ENCODE results near the gene FUT1. TPM values are rescaled to one million over a fixed set of nuclear protein-coding genes. Genes with fewer than 3 reads are reported as not detected.

Gene FUT1
- total RNA-seq, 2 donors from 2014 or later: 0.27 to 0.99 TPM

DNA sequence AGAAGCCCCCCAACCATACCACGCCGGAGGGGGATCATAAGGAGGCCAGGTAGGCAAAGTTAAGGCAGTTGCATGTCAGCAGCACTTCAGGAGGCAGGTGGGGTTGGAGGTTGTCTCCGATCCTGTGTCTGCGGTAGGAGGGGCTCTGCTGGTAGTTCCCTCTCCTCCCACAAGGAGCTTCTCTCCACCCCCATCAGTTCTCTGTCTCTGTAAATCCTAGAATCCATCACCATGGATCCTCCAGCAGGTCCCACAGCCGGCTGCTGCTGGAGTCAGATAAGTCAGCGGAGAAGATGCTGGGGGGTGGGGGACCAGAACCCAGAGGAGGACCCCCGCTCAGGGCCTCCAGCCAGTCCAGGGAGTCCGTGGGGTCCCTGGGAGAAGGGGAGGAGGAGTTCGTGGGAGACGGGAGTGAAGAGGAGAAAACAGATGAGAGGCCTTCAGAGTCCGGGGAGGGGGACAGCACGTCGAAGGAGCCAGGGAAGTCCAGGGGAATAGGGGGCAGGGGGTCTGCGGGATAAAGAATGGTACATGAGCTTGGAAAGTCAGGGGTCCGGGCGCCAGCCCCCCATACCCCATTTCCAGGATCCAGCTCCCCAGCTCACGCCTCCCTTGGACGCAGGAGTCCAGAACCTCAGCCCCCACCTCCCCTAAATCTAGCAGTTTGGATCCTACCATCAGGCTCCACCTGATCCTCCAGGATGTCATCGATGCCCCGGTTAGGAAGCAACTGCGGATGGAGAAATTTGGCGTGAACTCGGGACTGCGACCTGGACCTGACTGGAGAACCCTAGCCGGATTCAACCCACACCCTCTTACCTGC is 39.2 kb downstream of the FUT1 start:
- H3K27me3 ChIP-seq (replicated peaks; ENCODE audit: insufficient read depth): no peaks in the 10 kb centered on the region
- H3K4me1 ChIP-seq (ENCODE audit: control insufficient read depth in 1 of 2, low read depth in 2 of 2): peaks cover 8 to 42% of the 10 kb centered on the region in 2 donors
- ATAC-seq (ENCODE audit: insufficient number of reproducible peaks, low FRiP score, low read depth) (no peak), DNase-seq (ENCODE audit: low spot score) (no peak)
- H3K4me3 ChIP-seq: peak overlapping the region; percentile 74
- TF ChIP-seq, protein P1, sequence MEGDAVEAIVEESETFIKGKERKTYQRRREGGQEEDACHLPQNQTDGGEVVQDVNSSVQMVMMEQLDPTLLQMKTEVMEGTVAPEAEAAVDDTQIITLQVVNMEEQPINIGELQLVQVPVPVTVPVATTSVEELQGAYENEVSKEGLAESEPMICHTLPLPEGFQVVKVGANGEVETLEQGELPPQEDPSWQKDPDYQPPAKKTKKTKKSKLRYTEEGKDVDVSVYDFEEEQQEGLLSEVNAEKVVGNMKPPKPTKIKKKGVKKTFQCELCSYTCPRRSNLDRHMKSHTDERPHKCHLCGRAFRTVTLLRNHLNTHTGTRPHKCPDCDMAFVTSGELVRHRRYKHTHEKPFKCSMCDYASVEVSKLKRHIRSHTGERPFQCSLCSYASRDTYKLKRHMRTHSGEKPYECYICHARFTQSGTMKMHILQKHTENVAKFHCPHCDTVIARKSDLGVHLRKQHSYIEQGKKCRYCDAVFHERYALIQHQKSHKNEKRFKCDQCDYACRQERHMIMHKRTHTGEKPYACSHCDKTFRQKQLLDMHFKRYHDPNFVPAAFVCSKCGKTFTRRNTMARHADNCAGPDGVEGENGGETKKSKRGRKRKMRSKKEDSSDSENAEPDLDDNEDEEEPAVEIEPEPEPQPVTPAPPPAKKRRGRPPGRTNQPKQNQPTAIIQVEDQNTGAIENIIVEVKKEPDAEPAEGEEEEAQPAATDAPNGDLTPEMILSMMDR (IDR thresholded peaks at IDR 0.05): peak; percentile 21
- H3K9me3 ChIP-seq: no peaks in the 10 kb centered on the region
- H3K36me3 ChIP-seq: no peaks in the 10 kb centered on the region
- no peak overlapping the region for H3K27ac ChIP-seq

DNA sequence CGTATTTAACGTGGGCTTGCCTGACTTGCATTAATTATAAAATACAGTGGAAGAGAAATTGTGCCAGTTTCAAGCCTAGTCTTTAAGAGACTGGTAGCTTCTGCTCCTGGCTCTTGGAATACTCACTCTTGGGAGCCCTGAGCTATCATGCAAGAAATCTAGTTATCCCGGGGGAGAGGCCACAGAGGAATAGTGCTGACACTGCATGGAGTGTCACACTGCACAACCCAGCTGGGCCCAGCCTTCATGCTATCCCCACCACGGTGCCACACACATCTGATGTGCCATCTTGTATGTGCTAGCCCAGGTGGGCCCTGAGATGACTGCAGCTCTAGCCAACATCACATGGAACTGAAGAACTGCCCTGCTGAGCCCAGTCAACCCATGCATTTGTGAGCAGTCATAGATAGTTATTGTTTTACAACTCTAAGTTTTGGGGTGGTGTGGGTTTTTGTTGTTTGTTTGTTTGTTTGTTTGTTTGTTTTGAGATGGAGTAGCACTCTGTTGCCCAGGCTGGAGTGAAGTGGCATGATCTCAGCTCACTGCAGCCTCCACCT is 41.3 kb downstream of the FUT1 start:
- DNase-seq (ENCODE audit: low spot score) (no peak), ATAC-seq (ENCODE audit: insufficient number of reproducible peaks, low FRiP score, low read depth) (no peak)
- Histone ChIP-seq H3K36me3 (no peaks in the 10 kb centered on the region), H3K4me3 (no peak overlapping the region), H3K9me3 (no peaks in the 10 kb centered on the region), H3K27me3 (replicated peaks; ENCODE audit: insufficient read depth) (no peaks in the 10 kb centered on the region), H3K4me1 (ENCODE audit: control insufficient read depth in 1 of 2, low read depth in 2 of 2) (peaks cover 4 to 27% of the 10 kb centered on the region in 2 donors), H3K27ac (no peak overlapping the region)
- TF ChIP-seq, protein P1 (IDR thresholded peaks at IDR 0.05): no peak

- no peak for ATAC-seq (ENCODE audit: insufficient number of reproducible peaks, low FRiP score, low read depth)
- DNase-seq (ENCODE audit: low spot score): no peak
- Histone ChIP-seq H3K4me1 (ENCODE audit: control insufficient read depth in 1 of 2, low read depth in 2 of 2) (peaks cover 0 to 7% of the 10 kb centered on the region in 2 donors), H3K27ac (no peak overlapping the region), H3K27me3 (replicated peaks; ENCODE audit: insufficient read depth) (no peaks in the 10 kb centered on the region), H3K4me3 (no peak overlapping the region), H3K9me3 (no peaks in the 10 kb centered on the region), H3K36me3 (no peaks in the 10 kb centered on the region)
- TF ChIP-seq, protein P1 (IDR thresholded peaks at IDR 0.05): no peak
Observed at GRCh38 chr19:48708471-48708870, 44.0 kb downstream of the FUT1 start.

GRCh38 chr19:48705431-48705830 is 47.0 kb downstream of the FUT1 start:
- DNase-seq (ENCODE audit: low spot score) (no peak), ATAC-seq (ENCODE audit: insufficient number of reproducible peaks, low FRiP score, low read depth) (no peak)
- H3K9me3 ChIP-seq: no peaks in the 10 kb centered on the region
- H3K27ac ChIP-seq: no peak overlapping the region
- TF ChIP-seq, protein P1 (IDR thresholded peaks at IDR 0.05): no peak
- no peaks in the 10 kb centered on the region for H3K4me1 ChIP-seq (ENCODE audit: control insufficient read depth in 1 of 2, low read depth in 2 of 2)
- no peak overlapping the region for H3K4me3 ChIP-seq
- H3K27me3 ChIP-seq (replicated peaks; ENCODE audit: insufficient read depth): no peaks in the 10 kb centered on the region
- peaks cover 3% of the 10 kb centered on the region for H3K36me3 ChIP-seq

GRCh38 chr19:48703316-48703715 is 49.1 kb downstream of the FUT1 start:
- H3K9me3 ChIP-seq: no peaks in the 10 kb centered on the region
- H3K4me3 ChIP-seq: no peak overlapping the region
- TF ChIP-seq, protein P1 (IDR thresholded peaks at IDR 0.05): no peak
- peaks cover 3% of the 10 kb centered on the region for H3K36me3 ChIP-seq
- DNase-seq (ENCODE audit: low spot score) (no peak), ATAC-seq (ENCODE audit: insufficient number of reproducible peaks, low FRiP score, low read depth) (no peak)
- no peak overlapping the region for H3K27ac ChIP-seq
- H3K27me3 ChIP-seq (replicated peaks; ENCODE audit: insufficient read depth): no peaks in the 10 kb centered on the region
- no peaks in the 10 kb centered on the region for H3K4me1 ChIP-seq (ENCODE audit: control insufficient read depth in 1 of 2, low read depth in 2 of 2)

Data from thoracic aorta (tissue), 2 donors.